Measurements from ENCODE around the gene PPARA.
A peak's percentile ranks its signal among the peaks of the same experiment; 100 is the strongest.
"Not testable (repeated sequence)": the region's sequence is repeated elsewhere in the genome, so short reads cannot be mapped to it uniquely, and the experiment has no call there.

PPARA gene

GRCh38 chr22:46128606-46129005, 21.7 kb upstream of the PPARA start:
- DNase-seq = no peak

GRCh38 chr22:46129390-46130041, 20.8 kb upstream of the PPARA start:
- DNase-seq = peak; percentile 44

DNA sequence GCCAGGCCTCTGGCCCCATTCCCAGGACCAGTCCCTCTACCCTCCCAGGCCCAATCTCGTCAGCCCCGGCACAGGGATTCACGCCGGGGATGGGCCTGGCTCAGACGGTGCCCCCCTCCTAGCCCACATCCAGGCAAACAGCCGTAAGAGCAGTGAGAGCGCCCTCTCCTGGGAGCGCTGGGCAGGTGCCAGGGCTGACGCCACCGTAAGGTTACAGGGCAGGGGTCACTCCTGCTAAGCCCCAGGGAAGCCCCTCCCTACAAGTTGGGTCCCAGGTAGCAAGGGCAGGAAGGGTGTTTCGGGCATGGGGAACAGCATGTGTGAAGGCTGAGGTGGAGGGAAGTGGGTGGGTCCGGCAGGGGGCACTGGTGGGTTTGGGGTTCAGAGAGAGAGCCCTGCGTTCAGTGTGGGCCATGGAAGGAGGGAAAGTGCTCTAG, 19.2 kb upstream of the PPARA start:
- no peak for DNase-seq

GRCh38 chr22:46132193-46132829, 18.0 kb upstream of the PPARA start:
- DNase-seq = not testable (repeated sequence)

- no peak for DNase-seq
Measured at GRCh38 chr22:46132830-46133587, 17.3 kb upstream of the PPARA start.

GRCh38 chr22:46133588-46133855, 16.8 kb upstream of the PPARA start:
- no peak for DNase-seq

DNA sequence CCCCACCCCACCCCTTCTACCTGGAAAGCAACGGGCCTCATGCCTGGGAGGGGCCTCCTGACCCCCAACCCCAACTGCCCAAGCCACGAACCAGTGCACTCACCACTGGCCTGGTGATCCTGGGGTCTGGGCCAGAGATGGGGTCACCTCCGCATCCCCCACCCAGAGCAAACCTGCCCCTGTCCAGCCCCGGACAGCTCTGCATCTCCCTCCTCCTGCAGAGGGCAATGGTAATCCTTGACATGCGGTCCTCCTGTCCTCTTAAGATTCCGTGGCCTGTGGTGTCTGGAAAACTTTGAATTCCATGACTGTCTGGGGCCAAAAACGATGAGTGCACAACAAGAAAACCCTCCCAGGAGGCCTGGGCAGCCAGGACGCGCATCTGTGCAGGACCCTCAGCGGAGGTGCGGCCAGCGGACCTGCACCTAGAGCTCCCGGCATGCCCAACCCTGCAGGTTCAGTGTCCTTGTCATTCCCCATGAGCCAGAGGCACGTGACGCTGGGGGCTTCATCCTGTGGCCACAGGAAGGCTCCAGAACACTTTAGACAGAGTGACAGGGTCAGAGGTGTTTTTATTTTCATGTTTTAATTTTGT, 16.1 kb upstream of the PPARA start:
- no peak for DNase-seq

GRCh38 chr22:46135611-46136485, 14.5 kb upstream of the PPARA start:
- DNase-seq = no peak

GRCh38 chr22:46136486-46137217, 13.7 kb upstream of the PPARA start:
- no peak for DNase-seq

GRCh38 chr22:46137218-46137766, 13.0 kb upstream of the PPARA start:
- DNase-seq = no peak

GRCh38 chr22:46138058-46138797, 12.1 kb upstream of the PPARA start:
- DNase-seq = no peak

GRCh38 chr22:46139417-46139816, 10.9 kb upstream of the PPARA start:
- DNase-seq = not testable (repeated sequence)

DNA sequence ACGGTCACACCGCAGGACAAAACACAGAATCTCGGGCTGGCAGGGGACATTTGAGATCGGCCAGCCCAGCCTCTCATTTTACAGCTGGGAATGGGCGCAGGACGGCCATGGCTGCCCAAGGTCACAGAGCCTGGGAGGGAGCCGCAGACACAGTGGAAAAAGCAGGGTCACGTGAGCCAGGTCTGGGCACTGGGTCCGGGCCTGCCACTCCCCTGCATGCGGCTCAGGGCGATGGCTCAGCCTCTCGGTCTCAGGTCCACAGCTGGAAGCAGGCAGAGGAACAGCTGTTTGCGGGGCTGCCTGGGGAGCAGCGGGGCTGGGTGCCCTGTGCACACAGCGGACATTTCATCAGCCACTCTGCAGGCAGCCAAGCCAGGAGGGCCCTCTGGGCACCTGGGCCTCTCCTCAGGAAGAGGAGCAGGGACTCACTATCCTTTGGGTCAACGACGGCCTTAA, 10.4 kb upstream of the PPARA start:
- DNase-seq = no peak

DNA sequence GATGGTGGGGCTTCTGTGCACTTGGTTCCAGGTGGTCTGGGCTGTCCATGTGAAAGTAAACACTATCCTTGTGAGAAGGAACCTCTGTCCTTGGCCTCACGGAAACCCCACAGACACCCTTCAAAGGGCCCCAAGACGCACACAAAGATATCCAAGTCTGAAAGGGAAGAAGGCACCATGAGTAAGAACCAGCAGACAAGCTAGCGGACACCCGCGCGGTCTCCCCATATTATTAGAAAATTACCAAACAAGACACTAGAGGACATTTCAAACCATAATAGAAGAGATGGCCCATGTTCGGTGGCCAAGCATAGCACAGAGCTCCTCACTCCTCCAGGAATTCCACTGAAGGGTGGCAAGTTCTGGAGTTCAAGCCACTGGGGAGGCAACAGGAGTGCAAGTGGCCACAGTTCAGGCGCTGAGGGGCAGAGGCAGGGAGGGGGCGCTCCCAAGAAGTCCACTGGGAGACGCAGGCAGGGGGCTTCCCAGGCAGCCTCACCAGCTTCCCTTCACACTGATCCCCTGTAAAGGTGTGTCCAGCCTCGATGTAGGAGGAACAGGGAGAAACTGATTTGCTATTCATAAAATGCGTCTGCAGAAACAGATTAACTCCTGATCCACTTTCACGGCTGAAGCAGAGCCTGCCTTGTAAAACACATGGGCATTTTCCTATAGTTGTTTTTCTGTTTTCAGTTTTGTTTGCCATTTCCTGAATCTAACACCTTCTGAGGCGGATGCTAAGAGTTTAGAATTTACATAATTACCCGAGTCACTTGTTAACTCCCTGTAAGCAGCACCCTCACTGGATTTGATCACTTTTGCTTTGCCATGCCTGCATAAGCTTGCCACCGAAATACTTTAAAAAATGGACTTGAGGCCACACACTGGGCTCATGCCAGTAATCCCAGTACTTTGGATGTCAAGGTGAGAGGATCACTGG, 9.1 kb upstream of the PPARA start:
- DNase-seq = no peak

DNA sequence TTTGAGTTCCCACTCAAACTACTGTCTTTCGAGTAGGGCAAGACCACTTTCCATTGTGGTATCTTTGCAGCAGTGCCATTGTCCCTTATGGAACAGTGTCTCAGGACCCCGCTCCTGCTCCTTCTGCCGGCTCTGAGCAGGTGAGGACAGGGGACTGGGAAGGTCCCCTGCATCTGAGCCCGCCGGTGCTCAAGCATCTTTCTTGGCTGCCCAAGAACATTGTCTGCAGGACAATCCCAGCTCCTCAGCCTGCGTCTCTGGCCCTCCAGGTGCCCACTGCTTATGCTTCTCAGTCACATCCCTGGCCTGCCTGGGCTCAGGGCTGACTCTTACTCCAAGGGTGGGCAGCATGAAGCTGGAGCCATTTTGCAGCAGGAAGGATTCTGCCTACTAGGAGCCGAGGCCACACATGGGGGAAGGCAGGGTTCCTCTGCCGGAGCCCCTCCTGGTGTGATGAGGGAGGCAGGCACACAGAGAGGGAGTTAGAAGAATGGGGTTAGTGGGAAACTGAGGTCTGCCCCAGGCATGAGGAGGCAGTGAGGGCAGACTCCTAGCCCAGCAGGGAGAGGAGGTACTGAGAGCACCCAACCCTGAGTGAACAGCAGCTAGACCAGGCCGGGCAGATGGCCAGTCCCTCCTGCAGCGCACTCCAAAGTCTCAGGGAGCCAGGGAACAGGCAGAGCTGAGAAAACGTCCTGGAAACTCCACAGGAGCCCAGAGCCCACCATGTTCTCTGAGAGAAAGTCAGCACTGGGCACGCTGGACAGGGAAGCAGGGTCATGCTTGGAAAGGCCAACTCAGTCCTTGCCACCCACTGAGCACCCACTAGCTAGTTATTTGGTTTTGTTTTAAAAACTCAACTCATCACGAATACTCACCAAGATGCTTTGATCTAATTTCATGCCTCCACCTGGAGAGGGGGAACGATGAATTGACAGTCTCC, 7.5 kb upstream of the PPARA start:
- DNase-seq = no peak

GRCh38 chr22:46143491-46144147, 6.7 kb upstream of the PPARA start:
- DNase-seq = no peak

- DNase-seq = no peak
Measured at GRCh38 chr22:46145361-46145851, 4.9 kb upstream of the PPARA start.

DNA sequence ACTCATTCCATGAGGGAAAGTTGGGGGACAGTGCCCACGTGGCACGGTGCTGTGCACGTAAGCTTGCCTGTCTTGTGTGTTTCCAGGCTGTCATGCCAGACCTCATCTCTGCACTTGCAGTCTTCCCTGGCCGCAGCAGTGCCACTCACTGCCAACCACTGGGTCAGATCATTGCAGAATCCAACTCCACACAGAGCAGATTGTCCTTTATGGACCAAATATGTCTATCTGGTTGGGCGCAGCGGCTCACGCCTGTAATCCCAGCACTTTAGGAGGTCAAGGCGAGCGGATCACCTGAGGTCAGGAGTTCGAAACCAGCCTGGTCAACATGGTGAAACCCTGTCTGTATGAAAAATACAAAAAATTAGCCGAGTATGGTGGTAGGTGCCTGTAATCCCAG, 4.4 kb upstream of the PPARA start:
- DNase-seq = no peak

All from GF-D8 (cell line).